HG02588 (cell line): ENCODE results near the gene ARMH3.

ENCODE experiments used
- ATAC-seq: cut with Tn5 transposase; IDR thresholded peaks from one replicate; pipeline ENCODE4 v1.9.1; 2021; ENCODE audit warnings: mild to moderate bottlenecking, moderate library complexity; ENCODE audit not compliant: unreplicated experiment

Gene ARMH3

GRCh38 chr10:101816376-101816775 lies 239.6 kb downstream of the ARMH3 start:
- ATAC-seq = no peak

GRCh38 chr10:101814466-101815071 lies 241.4 kb downstream of the ARMH3 start:
- no peak for ATAC-seq

GRCh38 chr10:101812606-101813005 lies 243.4 kb downstream of the ARMH3 start:
- no peak for ATAC-seq

GRCh38 chr10:101807158-101807557 lies 248.8 kb downstream of the ARMH3 start:
- ATAC-seq = no peak

GRCh38 chr10:101803511-101803910 lies 252.5 kb downstream of the ARMH3 start:
- no peak for ATAC-seq

- no peak for ATAC-seq
Observed at GRCh38 chr10:101797403-101798059, 258.4 kb downstream of the ARMH3 start.
